Ovary (tissue), 9 donors: ENCODE measurements around the gene KCNB1. TPM values are rescaled to one million over a fixed set of nuclear protein-coding genes. Genes with fewer than 3 reads are reported as not detected.

ENCODE experiments used
- DNase-seq, 5 donors: peaks; one replicate each; pipeline ENCODE4 v3.0.0-alpha.2; 2019 to 2020
- H3K27ac ChIP-seq, 2 donors: fragments of 200-600 bp; one replicate each; pipeline versions ENCODE4 v1.5.1 to v1.8.0; 2019 to 2022
- H3K27me3 ChIP-seq: fragments of 200-600 bp; one replicate; pipeline ENCODE4 v1.8.0; 2022
- H3K36me3 ChIP-seq: fragments of 200-600 bp; sonication (generic); one replicate; pipeline ENCODE4 v1.5.1; 2019
- H3K4me1 ChIP-seq: one replicate; pipeline ENCODE4 v1.8.1; 2013; ENCODE audit warnings: mild to moderate bottlenecking, moderate library complexity; ENCODE audit not compliant: insufficient read depth
- H3K4me3 ChIP-seq: fragments of 200-600 bp; sonication (generic); one replicate; pipeline ENCODE4 v1.5.1; 2017
- H3K9me3 ChIP-seq, 2 donors: fragments of 200-600 bp in 1 of 2; sonication (generic) in 1 of 2; one replicate each; pipeline versions ENCODE4 v1.5.1 to v1.8.1; 2013 to 2019; ENCODE audit warnings: mild to moderate bottlenecking in 1 of 2, moderate library complexity in 1 of 2
- CTCF ChIP-seq, 3 donors: fragments of 450-650 bp in 2 of 3; fragments of 200-600 bp in 1 of 3; IDR thresholded peaks; one replicate each; pipeline versions ENCODE4 v1.5.1 to v1.8.0; 2016 to 2022; ENCODE audit warnings: antibody characterized with exemption in 3 of 3, mild to moderate bottlenecking in 1 of 3
- EP300 ChIP-seq: sonication (generic); formaldehyde crosslinking; IDR thresholded peaks from one replicate; pipeline ENCODE4 v1.6.1; 2017; ENCODE audit warnings: antibody characterized with exemption
- POLR2A ChIP-seq: fragments of 450-650 bp; IDR thresholded peaks from one replicate; pipeline ENCODE4 v1.6.1; 2017; ENCODE audit warnings: antibody characterized with exemption, mild to moderate bottlenecking, moderate library complexity
- WGBS, 3 donors: extraction: QIAGEN DNeasy Blood & Tissue Kit in 1 of 3; methylation state at CpG; one replicate each; pipeline versions ENCODE4 v1.1.5 to v1.1.7; 2013 to 2017; 5-methylcytosine and 5-hydroxymethylcytosine counted together
- intact Hi-C, 4 donors: fragments of 100-400 bp; cut with DNase I; formaldehyde crosslinking; loops; one replicate each; pipeline versions ENCODE4 v1.11.0 to v1.15.1; 2022 to 2023
- polyA plus RNA-seq, 2 donors: library from polyadenylated mRNA; stranded (reverse); fragments of 200-250 nt in 1 of 2; fragments of 350-450 nt in 1 of 2; fragmentation: Illumina TruSeq in 1 of 2; extraction: RNeasy Lipid Tissue Mini Kit (QIAGEN cat#74804) in 1 of 2; gene quantifications; one replicate each; pipeline ENCODE4 v1.2.3, GENCODE V29; 2013 to 2014
- total RNA-seq, 7 donors: library from RNA; depleted of rRNA in 2 of 7; stranded (reverse); fragments of >200 nt in 2 of 7; fragmentation: NEBNext Ultra II Directional in 3 of 7; extraction: Animal tissue kit (Norgen Biotek cat#: 25700) in 3 of 7; gene quantifications; one replicate each; pipeline versions ENCODE4 v1.1.0 to v1.2.4, GENCODE V29; 2016 to 2023
- donor health status: DM: no; HTN: no; CAD: no; lungs with moderate emphysema.
- donor health status: DM: no; HTN: no; CAD: no.
- donor health status: Bipolar disorder and iron deficiency.
- donor health status: DM: yes; HTN: yes; CAD: no.
- donor health status: DM: no; HTN: no; CAD: no.
- donor health status: DM: yes; HTN: yes; CAD: no.

Gene KCNB1
- total and polyA plus RNA-seq, 9 donors = 0.12 to 5.4 (median 1.3) TPM

- intact Hi-C loops = no loop called here
- H3K4me3 ChIP-seq = no peak overlapping the region
- no peak overlapping the region for H3K27ac ChIP-seq
- no peak for DNase-seq
- H3K9me3 ChIP-seq = no peaks in the 10 kb centered on the region
- no peaks in the 10 kb centered on the region for H3K27me3 ChIP-seq
- H3K4me1 ChIP-seq = no peaks in the 10 kb centered on the region
- TF ChIP-seq CTCF (IDR thresholded peaks at IDR 0.05) = no peak
- no peak for TF ChIP-seq EP300
- TF ChIP-seq POLR2A = no peak
- no peaks in the 10 kb centered on the region for H3K36me3 ChIP-seq
- WGBS, 3 donors = 31 to 38% (median 33%) methylated on average over 1 of the region's 1 CpG
Observed at GRCh38 chr20:49497398-49497669, 14.9 kb upstream of the KCNB1 start.

GRCh38 chr20:49496553-49497397 lies 14.3 kb upstream of the KCNB1 start:
- TF ChIP-seq CTCF (IDR thresholded peaks at IDR 0.05) = no peak
- no peak for TF ChIP-seq EP300
- TF ChIP-seq POLR2A = no peak
- Histone ChIP-seq H3K27ac (no peak overlapping the region), H3K4me3 (no peak overlapping the region), H3K9me3 (no peaks in the 10 kb centered on the region), H3K4me1 (no peaks in the 10 kb centered on the region), H3K27me3 (no peaks in the 10 kb centered on the region), H3K36me3 (no peaks in the 10 kb centered on the region)
- intact Hi-C loops = no loop called here
- 61 to 70% (median 62%) methylated on average over 5 of the region's 5 CpGs for WGBS, 3 donors
- no peak for DNase-seq

- no peak for DNase-seq
- no peaks in the 10 kb centered on the region for H3K27me3 ChIP-seq
- no peaks in the 10 kb centered on the region for H3K36me3 ChIP-seq
- no peak overlapping the region for H3K4me3 ChIP-seq
- no peaks in the 10 kb centered on the region for H3K4me1 ChIP-seq
- H3K9me3 ChIP-seq = no peaks in the 10 kb centered on the region
- WGBS, 3 donors = 80 to 87% (median 84%) methylated on average over 4 of the region's 4 CpGs
- H3K27ac ChIP-seq = no peak overlapping the region
- TF ChIP-seq EP300 (no peak), POLR2A (no peak), CTCF (IDR thresholded peaks at IDR 0.05) (no peak)
- intact Hi-C loops = no loop called here
Observed at GRCh38 chr20:49496043-49496442, 13.6 kb upstream of the KCNB1 start.

- intact Hi-C loops = no loop called here
- no peaks in the 10 kb centered on the region for H3K9me3 ChIP-seq
- DNase-seq = no peak
- no peak overlapping the region for H3K4me3 ChIP-seq
- no peaks in the 10 kb centered on the region for H3K27me3 ChIP-seq
- no peaks in the 10 kb centered on the region for H3K36me3 ChIP-seq
- TF ChIP-seq CTCF (IDR thresholded peaks at IDR 0.05) (no peak), POLR2A (no peak), EP300 (no peak)
- WGBS, 3 donors = 13 to 18% (median 15%) methylated on average over 1 of the region's 1 CpG
- no peak overlapping the region for H3K27ac ChIP-seq
- no peaks in the 10 kb centered on the region for H3K4me1 ChIP-seq
Observed at GRCh38 chr20:49490689-49491088, 8.2 kb upstream of the KCNB1 start.
